GM18508 (cell line): ENCODE measurements around the gene GPX2.
A peak's percentile ranks its signal among the peaks of the same experiment; 100 is the strongest.
"Not testable (repeated sequence)": the region's sequence is repeated elsewhere in the genome, so short reads cannot be mapped to it uniquely, and the experiment has no call there.

ENCODE experiments used
- ATAC-seq: cut with Tn5 transposase; IDR thresholded peaks from one replicate; pipeline ENCODE4 v1.9.1; 2021; ENCODE audit warnings: moderate number of reproducible peaks; ENCODE audit not compliant: insufficient read depth, unreplicated experiment

The GPX2 gene

DNA sequence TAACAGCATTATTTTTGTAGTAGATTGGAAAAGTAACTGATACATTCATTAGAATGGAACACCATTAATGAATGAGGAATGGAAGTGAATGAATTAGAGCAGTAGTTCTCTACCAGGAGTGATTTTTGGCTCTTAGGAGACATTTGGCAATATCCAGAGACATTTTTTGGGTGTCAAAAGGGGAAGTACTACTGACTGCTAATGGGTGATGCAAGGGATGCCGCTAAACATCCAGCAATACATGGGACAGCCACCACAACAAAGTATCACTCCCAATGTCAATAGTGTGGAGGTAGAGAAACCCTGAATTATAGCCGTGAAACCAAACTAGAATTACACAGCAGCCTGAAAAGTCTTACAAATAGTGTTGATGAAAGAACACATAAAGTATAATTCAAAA is 26.7 kb downstream of the GPX2 start:
- ATAC-seq, result no peak

DNA sequence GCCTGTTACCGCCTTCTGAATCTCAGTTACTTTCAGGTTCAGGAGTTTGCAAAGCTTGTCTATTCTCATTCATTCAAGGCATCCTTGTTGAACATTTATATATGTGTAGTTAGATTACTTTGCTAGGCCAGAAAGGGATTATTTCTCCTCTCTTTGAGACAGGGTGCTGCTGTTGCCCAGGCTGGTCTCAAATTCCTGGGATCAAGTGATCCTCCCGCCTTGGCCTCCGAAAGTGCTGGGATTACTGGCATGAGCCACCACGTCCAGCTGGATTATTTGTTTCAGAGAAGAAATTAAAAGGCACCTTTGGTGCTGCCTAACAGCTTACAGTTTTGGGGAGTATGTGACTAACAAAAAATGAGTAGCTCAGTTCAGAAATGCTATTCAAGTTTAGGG is 27.5 kb downstream of the GPX2 start:
- ATAC-seq, result no peak

DNA sequence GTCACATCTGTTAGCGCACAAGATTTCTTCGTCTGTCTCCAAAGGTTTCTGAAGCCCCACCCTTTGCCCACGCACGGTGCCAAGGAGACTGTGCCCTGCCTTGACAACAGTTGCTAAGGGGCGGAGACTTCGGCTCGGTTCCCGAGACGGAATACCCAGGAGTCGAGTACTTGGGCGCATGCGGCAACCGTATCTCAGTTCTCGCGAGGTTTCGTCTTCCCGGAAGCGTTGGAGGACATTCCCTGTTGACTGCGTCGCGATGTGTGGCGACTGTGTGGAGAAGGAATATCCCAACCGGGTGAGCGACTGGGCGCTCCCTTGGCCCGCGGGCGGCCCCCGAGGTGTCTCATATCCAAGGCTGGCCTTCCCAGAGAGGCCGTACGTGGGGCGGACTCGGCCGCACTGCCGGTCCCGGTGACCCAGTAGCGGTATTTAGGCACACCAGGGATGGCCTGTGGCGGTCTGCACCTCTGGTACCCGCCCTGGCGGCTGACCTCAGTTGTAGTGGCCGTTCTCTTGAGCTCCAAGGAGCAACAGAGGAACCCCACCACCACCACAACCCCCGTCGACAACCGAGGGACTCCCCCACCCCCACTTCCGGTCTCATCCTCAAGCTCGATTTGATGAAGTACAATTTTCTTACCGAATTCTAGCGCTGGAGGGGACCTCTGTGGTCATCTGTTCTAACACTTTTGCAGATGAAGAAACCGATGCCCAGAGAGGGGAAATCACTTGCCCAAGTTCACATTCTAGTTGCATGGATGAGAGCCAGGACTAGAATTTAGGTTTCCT is 28.1 kb downstream of the GPX2 start, which contains the start of gene CHURC1:
CHURC1 (plus strand) TSS at position 219 of the 792 bp plus-strand sequence; CDS start at position 260, 41 bp downstream.
- peak; percentile 82 for ATAC-seq

DNA sequence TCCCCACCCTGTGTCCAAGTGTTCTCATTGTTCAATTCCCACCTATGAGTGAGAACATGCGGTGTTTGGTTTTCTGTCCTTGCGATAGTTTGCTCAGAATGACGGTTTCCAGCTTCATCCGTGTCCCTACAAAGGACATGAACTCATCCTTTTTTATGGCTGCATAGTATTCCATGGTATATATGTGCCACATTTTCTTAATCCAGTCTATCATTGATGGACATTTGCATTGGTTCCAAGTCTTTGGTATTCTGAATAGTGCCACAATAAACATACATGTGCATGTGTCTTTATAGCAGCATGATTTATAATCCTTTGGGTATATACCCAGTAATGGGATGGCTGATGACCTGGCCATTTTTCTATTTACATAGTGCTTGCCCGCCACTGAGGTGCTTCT is 29.1 kb downstream of the GPX2 start:
- ATAC-seq, result not testable (repeated sequence)

DNA sequence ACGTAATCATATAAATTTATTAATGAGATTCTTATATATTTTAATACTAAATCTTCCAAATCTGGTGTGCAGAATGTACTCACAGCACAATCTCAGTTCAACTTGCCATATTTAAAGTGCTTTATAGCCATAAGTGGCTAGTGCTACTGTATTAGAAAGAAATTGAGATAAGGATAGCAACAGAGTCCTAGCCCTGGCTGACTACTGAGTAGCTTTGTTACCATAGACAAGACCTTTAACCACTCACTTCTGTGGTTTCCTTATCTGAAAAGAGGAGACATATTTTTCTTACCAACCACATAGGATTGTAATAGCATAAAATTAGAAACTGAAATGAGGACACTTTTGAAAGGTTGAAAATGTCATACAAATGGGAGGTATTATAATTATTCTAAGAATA is 30.3 kb downstream of the GPX2 start:
- ATAC-seq, result no peak

DNA sequence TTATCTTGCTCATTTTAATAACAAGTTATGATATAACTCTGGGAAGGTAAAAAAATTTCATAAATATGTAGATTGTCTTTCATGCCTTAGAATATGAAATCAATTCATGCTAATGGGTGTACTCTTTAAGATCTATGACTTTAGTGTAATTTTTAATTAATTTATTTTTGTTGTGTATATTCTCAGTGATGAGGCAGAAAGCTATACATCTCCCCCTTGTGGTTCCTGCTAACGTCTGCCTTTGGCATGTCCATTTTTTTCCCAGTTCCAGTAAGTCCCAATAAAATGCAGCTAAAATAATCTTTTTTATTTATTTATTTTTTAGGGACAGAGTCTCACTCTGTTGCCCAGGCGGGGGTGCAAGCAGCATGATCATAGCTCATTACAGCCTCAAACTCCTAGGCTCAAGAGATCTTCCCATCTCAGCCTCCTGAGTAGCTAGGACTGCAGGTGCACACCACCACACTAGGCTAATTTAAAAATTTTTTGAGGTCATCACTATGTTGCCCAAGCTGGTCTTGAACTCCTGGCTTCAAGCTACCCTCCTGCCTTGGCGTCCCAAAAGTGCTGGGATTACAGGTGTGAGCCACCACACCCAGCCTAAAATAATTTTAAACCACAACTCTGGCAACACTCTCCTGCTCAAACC is 31.6 kb downstream of the GPX2 start:
- ATAC-seq, result no peak

DNA sequence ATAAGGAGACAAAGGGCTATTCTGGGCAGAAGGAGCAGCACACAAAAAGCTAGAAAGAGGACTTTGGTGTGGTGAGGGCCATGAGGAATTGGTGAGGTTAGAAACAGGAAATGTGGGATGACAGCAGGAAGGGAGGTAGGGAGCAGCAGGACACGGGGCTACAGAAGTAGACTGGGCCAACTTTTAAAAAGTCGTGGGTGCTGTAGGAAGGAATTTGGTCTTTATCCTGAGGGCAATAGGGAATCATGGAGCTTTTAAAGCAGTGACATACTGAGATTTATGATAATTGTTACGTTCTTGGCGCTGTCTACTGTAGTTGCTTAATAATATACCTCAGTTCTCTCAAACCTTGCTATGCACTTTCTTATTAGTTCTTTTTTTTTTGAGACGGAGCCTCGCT is 36.5 kb downstream of the GPX2 start:
- ATAC-seq, result no peak

DNA sequence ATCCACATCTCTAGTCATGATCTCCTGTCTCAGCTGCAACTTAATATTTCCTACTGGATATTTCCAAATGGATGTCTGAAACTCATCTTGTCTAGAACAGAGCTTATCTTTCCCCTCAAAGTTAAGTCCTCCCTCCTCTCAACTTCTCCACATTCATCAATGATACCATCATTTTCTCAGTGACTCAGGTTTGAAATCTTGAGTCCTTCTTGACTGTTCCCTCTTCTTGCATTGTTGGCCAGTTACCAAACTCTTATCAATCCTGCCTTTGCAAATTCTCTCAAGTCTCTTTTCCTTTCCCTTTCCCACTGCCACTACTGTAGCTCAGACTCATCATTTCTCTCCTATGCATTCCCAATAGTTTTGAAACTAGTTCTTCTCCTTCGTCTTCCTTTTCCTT is 42.6 kb downstream of the GPX2 start:
- no peak for ATAC-seq

DNA sequence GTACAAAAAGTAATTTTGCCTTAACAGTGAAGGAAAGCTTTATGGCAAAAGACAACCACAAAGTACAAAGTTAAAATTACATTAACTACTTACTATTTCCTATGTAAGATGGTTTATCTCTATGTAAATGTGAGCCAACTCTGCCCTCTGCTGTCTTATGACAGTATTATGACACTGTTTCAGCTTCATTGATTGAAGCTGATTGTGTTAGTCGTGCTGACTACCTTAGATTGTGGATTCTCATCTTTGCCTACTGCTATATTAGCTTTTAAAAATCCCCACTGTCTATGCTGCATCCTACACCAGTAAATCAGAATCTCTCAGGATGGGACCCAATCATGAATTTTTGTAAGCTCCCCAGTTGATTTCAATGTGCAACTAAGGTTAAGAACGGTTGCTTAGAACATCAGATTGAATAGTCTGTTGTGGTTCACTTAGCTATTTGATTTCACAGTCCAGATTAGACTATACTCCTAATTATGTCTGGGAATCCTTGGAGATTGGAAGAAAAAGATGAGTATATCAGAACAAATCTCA is 50.6 kb downstream of the GPX2 start:
- ATAC-seq, result no peak

DNA sequence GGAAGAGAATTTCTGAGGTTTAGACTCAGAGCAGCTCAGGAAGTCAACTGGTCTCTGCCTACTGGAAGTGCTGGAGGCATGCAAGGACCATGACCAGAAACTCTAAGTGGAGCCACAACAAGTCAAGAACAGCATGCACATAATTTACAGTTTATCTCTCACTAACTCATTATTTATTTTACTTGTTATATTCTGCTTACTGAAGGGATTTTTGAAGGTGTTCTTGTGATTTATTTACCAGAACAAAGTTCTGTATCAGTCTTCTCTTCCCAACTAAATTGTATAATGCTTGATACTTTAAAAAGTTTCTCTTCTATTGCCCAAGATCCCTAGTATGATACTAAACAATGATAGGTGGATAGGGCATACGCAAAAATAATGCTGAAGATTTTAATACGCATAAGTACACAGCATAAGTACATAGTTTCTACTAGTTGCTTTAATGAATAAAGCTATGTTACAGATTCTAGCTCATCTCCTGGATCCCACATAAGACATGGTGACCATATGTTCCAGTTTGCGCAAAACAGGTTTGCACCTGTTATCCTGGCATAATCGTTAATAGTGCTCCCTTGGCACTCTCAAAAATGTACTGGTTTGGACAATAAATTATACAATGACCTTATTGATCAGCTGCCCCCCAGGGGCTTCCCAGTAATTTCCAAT is 51.2 kb downstream of the GPX2 start:
- no peak for ATAC-seq

DNA sequence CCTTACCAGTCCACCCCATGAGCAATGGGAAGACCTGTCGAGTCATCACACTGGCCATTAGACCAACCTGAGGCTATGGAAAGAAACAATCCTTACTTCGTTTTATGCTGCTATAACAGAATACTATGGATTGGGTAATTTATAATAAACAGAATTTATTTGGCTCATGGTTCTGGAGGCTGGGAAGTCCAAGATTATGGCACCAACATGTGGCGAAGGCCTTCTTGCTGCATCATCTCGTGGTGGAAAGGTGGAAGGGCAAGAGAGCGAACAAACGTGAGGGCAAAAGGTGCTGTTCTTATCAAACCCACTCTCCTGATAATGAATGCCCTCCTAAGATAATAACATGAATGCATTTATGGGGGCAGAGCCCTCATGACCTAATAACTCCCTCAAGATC is 53.2 kb downstream of the GPX2 start:
- ATAC-seq, result no peak
